SK-N-SH (cell line): Measurements from ENCODE around the gene ZNF750. TPM values are rescaled to one million over a fixed set of nuclear protein-coding genes. Genes with fewer than 3 reads are reported as not detected.

Source experiments
- CTCF ChIA-PET: fragments of 300-600, 350-600 bp; formaldehyde crosslinking; extraction: SDS; loops from one replicate; lab custom pipeline; 2021; lab: Yijun Ruan, JAX
- POLR2A ChIA-PET: fragments of 350-600 bp; sonication (Branson Sonifier 250); formaldehyde crosslinking; extraction: SDS; loops from one replicate; lab custom pipeline; 2020; ENCODE audit warnings: antibody characterized with exemption, inconsistent platforms; lab: Yijun Ruan, JAX
- DNase-seq: peaks from one replicate; pipeline ENCODE4 v3.0.0; 2012
- H2AFZ ChIP-seq: fragments of 200-600 bp; sonication (generic); 2 replicates; pipeline ENCODE4 v1.8.1; 2016; ENCODE audit warnings: antibody characterized with exemption, mild to moderate bottlenecking, low read depth
- H3F3A ChIP-seq: fragments of 200-600 bp; sonication (generic); replicated peaks from 2 replicates; pipeline ENCODE3; 2016; ENCODE audit warnings: antibody characterized with exemption, mild to moderate bottlenecking; ENCODE audit not compliant: insufficient read depth
- H3K27ac ChIP-seq, 2 experiments: fragments of 200-500 bp in 1 of 2; fragments of 200-600 bp in 1 of 2; sonication (Bioruptor generic) in 1 of 2; sonication (generic), shearing (Covaris generic) in 1 of 2; 2 replicates each; pipeline versions ENCODE4 v1.5.1 to v1.6.1; 2014 to 2016; ENCODE audit warnings: low read depth in 2 of 2, inconsistent platforms in 1 of 2, low read length in 1 of 2, mild to moderate bottlenecking in 1 of 2, mixed read lengths in 1 of 2
- H3K27me3 ChIP-seq: fragments of 200-600 bp; sonication (generic), shearing (Covaris generic); 2 replicates; pipeline ENCODE4 v1.6.1; 2016; ENCODE audit warnings: mixed run types; ENCODE audit not compliant: insufficient read depth
- H3K36me3 ChIP-seq, 2 experiments: fragments of 200-500 bp in 1 of 2; fragments of 200-600 bp in 1 of 2; sonication (Bioruptor generic) in 1 of 2; sonication (generic) in 1 of 2; replicated peaks in 1 of 2; 2 replicates each; pipeline versions ENCODE3 to v1.5.1; 2014 to 2016; ENCODE audit warnings: low read length in 1 of 2, mild to moderate bottlenecking in 1 of 2; ENCODE audit not compliant: insufficient read depth in 2 of 2, control insufficient read depth in 1 of 2
- H3K4me1 ChIP-seq, 2 experiments: fragments of 200-500 bp in 1 of 2; fragments of 200-600 bp in 1 of 2; sonication (Bioruptor generic) in 1 of 2; sonication (generic), shearing (Covaris generic) in 1 of 2; 2 replicates each; pipeline versions ENCODE4 v1.5.1 to v1.6.1; 2014 to 2016; ENCODE audit warnings: low read depth in 1 of 2, low read length in 1 of 2, mixed run types in 1 of 2; ENCODE audit not compliant: insufficient read depth in 2 of 2, control insufficient read depth in 1 of 2
- H3K4me2 ChIP-seq: fragments of 200-600 bp; sonication (generic), shearing (Covaris generic); 2 replicates; pipeline ENCODE4 v1.6.1; 2017; ENCODE audit warnings: mixed run types
- H3K4me3 ChIP-seq, 2 experiments: fragments of 200-500 bp in 1 of 2; fragments of 200-600 bp in 1 of 2; sonication (Bioruptor generic) in 1 of 2; sonication (generic), shearing (Covaris generic) in 1 of 2; 2 replicates each; pipeline versions ENCODE4 v1.5.1 to v1.8.1; 2014 to 2016; ENCODE audit warnings: low read depth in 2 of 2, inconsistent platforms in 1 of 2, low read length in 1 of 2, mild to moderate bottlenecking in 1 of 2, mixed read lengths in 1 of 2, moderate library complexity in 1 of 2
- H3K79me2 ChIP-seq: fragments of 200-600 bp; sonication (generic); 2 replicates; pipeline ENCODE4 v1.8.1; 2017; ENCODE audit warnings: mild to moderate bottlenecking; ENCODE audit not compliant: insufficient read depth
- H3K9ac ChIP-seq: fragments of 200-600 bp; sonication (generic); 2 replicates; pipeline ENCODE4 v1.6.1; 2017; ENCODE audit warnings: mixed run types
- H3K9me2 ChIP-seq: fragments of 200-600 bp; sonication (generic); 2 replicates; pipeline ENCODE4 v1.6.1; 2017; ENCODE audit warnings: mixed run types
- H3K9me3 ChIP-seq: fragments of 200-600 bp; sonication (generic); 2 replicates; pipeline ENCODE4 v1.6.1; 2017; ENCODE audit warnings: mixed run types, mild to moderate bottlenecking, moderate library complexity
- H4K20me1 ChIP-seq: fragments of 200-600 bp; sonication (generic); 2 replicates; pipeline ENCODE4 v1.6.1; 2017; ENCODE audit warnings: mild to moderate bottlenecking, mixed run types; ENCODE audit not compliant: insufficient read depth
- CHD2 ChIP-seq: fragments of 150-350 bp; IDR thresholded peaks from 2 replicates; pipeline ENCODE4 v1.6.1; 2018; ENCODE audit warnings: low read length; ENCODE audit not compliant: partially characterized antibody
- ELF1 ChIP-seq: IDR thresholded peaks from 2 replicates; pipeline ENCODE4 v1.4.0; 2012
- FOSL2 ChIP-seq: IDR thresholded peaks from 2 replicates; pipeline ENCODE4 v1.4.0; 2012; ENCODE audit warnings: low read depth, mild to moderate bottlenecking, moderate library complexity, borderline replicate concordance
- GATA2 ChIP-seq: sonication (generic); formaldehyde crosslinking; IDR thresholded peaks from 2 replicates; pipeline ENCODE4 v1.5.0; 2020; ENCODE audit warnings: mild to moderate bottlenecking, missing genetic modification reagents
- IRF3 ChIP-seq: fragments of 150-350 bp; IDR thresholded peaks from 2 replicates; pipeline ENCODE4 v1.6.1; 2016; ENCODE audit warnings: mild to moderate bottlenecking, low read depth, low read length
- MAX ChIP-seq: IDR thresholded peaks from 2 replicates; pipeline ENCODE4 v1.4.0; 2012; ENCODE audit warnings: low read depth
- NFIC ChIP-seq: IDR thresholded peaks from 2 replicates; pipeline ENCODE4 v1.4.0; 2012; ENCODE audit warnings: borderline replicate concordance
- RAD21 ChIP-seq: IDR thresholded peaks from 2 replicates; pipeline ENCODE4 v1.6.1; 2012; ENCODE audit warnings: mild to moderate bottlenecking, low read length
- RCOR1 ChIP-seq: fragments of 150-350 bp; IDR thresholded peaks from 2 replicates; pipeline ENCODE4 v1.6.1; 2017; ENCODE audit warnings: antibody characterized with exemption, low read length
- REST ChIP-seq: IDR thresholded peaks from 2 replicates; pipeline ENCODE4 v1.6.1; 2012; ENCODE audit warnings: mild to moderate bottlenecking, low read depth, low read length, moderate library complexity
- RFX5 ChIP-seq: IDR thresholded peaks from 2 replicates; pipeline ENCODE4 v1.6.1; 2012; ENCODE audit warnings: mild to moderate bottlenecking, improper control_type of control experiment, low read length
- SMC3 ChIP-seq: IDR thresholded peaks from 2 replicates; pipeline ENCODE4 v1.6.1; 2012; ENCODE audit warnings: low read depth, low read length, improper control_type of control experiment
- TAF1 ChIP-seq: IDR thresholded peaks from 2 replicates; pipeline ENCODE4 v1.6.1; 2012; ENCODE audit warnings: low read depth, mild to moderate bottlenecking, low read length, moderate library complexity, borderline replicate concordance
- TEAD4 ChIP-seq: IDR thresholded peaks from 2 replicates; pipeline ENCODE4 v1.4.0; 2012; ENCODE audit warnings: mild to moderate bottlenecking, borderline replicate concordance; ENCODE audit not compliant: insufficient read depth
- USF1 ChIP-seq: IDR thresholded peaks from 2 replicates; pipeline ENCODE4 v1.4.0; 2012; ENCODE audit warnings: low read depth, borderline replicate concordance
- YY1 ChIP-seq: IDR thresholded peaks from 2 replicates; pipeline ENCODE4 v1.4.0; 2012; ENCODE audit warnings: low read depth, mild to moderate bottlenecking
- WGBS: methylation state at CpG from one replicate; pipeline ENCODE4 v1.1.6; 2017; ENCODE audit warnings: low lambda C conversion rate; 5-methylcytosine and 5-hydroxymethylcytosine counted together
- polyA plus RNA-seq, 3 experiments: library from polyadenylated mRNA; depleted of rRNA; stranded (reverse); fragments of >200 nt; gene quantifications; 2 replicates each; pipeline ENCODE4 v1.2.3, GENCODE V29; 2012

ZNF750 gene
- polyA plus RNA-seq, 1 of the 3 experiments (the other 2 are of a cell fraction), result not detected

- H3F3A ChIP-seq, result no peaks in the 10 kb centered on the region
- peaks cover 28% of the 10 kb centered on the region; the same call in 1 of the 2 replicates for H3K79me2 ChIP-seq
- no peak overlapping the region for H3K4me3 ChIP-seq
- H4K20me1 ChIP-seq, result peaks cover 15% of the 10 kb centered on the region
- TF ChIP-seq USF1 (no peak), RAD21 (no peak), NFIC (no peak), YY1 (no peak), GATA2 (CRISPR knock-in tag) (no peak), TAF1 (no peak), MAX (no peak), IRF3 (no peak), RCOR1 (no peak), ELF1 (no peak), SMC3 (no peak), TEAD4 (no peak), RFX5 (no peak), FOSL2 (no peak), CHD2 (no peak), REST (no peak)
- TF ChIP-seq, all 33 proteins: peak for 0
- H3K4me1 ChIP-seq, result no peaks in the 10 kb centered on the region
- CTCF ChIA-PET, result no interaction called here
- no peak overlapping the region for H2AFZ ChIP-seq
- no peaks in the 10 kb centered on the region for H3K27me3 ChIP-seq
- H3K9me3 ChIP-seq, result no peaks in the 10 kb centered on the region
- peaks cover 12 to 24% of the 10 kb centered on the region in 2 experiments for H3K36me3 ChIP-seq
- H3K9me2 ChIP-seq, result no peaks in the 10 kb centered on the region
- 97% methylated on average over 15 of the region's 15 CpGs for WGBS
- no peak overlapping the region for H3K9ac ChIP-seq
- no peak for DNase-seq
- H3K4me2 ChIP-seq, result no peak overlapping the region
- POLR2A ChIA-PET, result no interaction called here
- H3K27ac ChIP-seq, result no peak overlapping the region; a peak in 1 of 4 replicates
Observed at GRCh38 chr17:82800885-82801284, 38.9 kb downstream of the ZNF750 start.
